Progenitor cell of endocrine pancreas (in vitro differentiated cells): ENCODE data around the gene VN1R5. TPM values are rescaled to one million over a fixed set of nuclear protein-coding genes. Genes with fewer than 3 reads are reported as not detected.

Source experiments
- DNase-seq: peaks from one replicate; pipeline ENCODE4 v3.0.0; 2021; ENCODE audit warnings: low spot score; ENCODE audit not compliant: unreplicated experiment
- H3K27ac Mint-ChIP-seq: 2 replicates; pipeline ENCODE4 v1.8.0; 2021; ENCODE audit warnings: mild to moderate bottlenecking, moderate library complexity, mixed read lengths
- H3K27me3 Mint-ChIP-seq: 2 replicates; pipeline ENCODE4 v1.8.0; 2021; ENCODE audit warnings: mixed read lengths
- H3K36me3 Mint-ChIP-seq: 2 replicates; pipeline ENCODE4 v1.8.0; 2022; ENCODE audit warnings: mixed read lengths; ENCODE audit not compliant: insufficient read depth
- H3K4me1 Mint-ChIP-seq: 2 replicates; pipeline ENCODE4 v1.8.0; 2021; ENCODE audit warnings: low read depth, mixed read lengths
- H3K4me3 Mint-ChIP-seq: 2 replicates; pipeline ENCODE4 v1.8.0; 2021; ENCODE audit warnings: low read depth, mild to moderate bottlenecking, moderate library complexity, mixed read lengths
- H3K9me3 Mint-ChIP-seq: 2 replicates; pipeline ENCODE4 v1.8.0; 2021; ENCODE audit warnings: low read depth, mixed read lengths
- CTCF ChIP-seq: fragments of 200-600 bp; sonication (generic); IDR thresholded peaks from one replicate; pipeline ENCODE4 v1.5.0; 2021; ENCODE audit warnings: antibody characterized with exemption, mild to moderate bottlenecking; ENCODE audit not compliant: unreplicated experiment
- total RNA-seq: library from RNA; stranded (reverse); gene quantifications from 2 replicates; pipeline ENCODE4 v1.2.1, GENCODE V29; 2021

VN1R5 gene
- total RNA-seq, 1 donor from 2014 or later, result not detected

DNA sequence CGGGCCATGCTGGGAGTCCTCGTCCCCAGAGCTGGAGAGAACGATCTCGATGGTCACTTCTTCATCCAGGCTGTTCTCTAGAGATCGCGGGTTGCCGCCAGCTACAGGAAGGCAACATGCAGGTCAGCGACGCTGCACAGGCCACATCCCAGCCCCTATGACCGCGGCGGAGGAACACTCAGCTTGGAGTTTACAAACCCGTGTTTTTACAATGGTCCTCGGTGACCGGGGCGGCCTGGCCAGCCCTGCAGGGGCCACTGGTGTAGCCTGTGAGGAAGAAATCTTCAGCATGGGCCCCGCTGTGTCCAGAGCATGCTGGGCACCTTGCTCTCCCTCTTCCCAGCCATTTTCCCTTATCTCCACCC, 45.3 kb downstream of the VN1R5 start:
- peaks cover 41% of the 10 kb centered on the region for H3K36me3 Mint-ChIP-seq
- H3K9me3 Mint-ChIP-seq, result no peaks in the 10 kb centered on the region
- no peaks in the 10 kb centered on the region for H3K4me1 Mint-ChIP-seq
- no peak overlapping the region for H3K27ac Mint-ChIP-seq
- no peak for DNase-seq
- no peak overlapping the region for H3K4me3 Mint-ChIP-seq
- H3K27me3 Mint-ChIP-seq, result no peaks in the 10 kb centered on the region
- TF ChIP-seq CTCF, result no peak

- Mint-ChIP-seq H3K36me3 (peaks cover 44% of the 10 kb centered on the region), H3K4me3 (no peak overlapping the region), H3K9me3 (no peaks in the 10 kb centered on the region), H3K27ac (no peak overlapping the region), H3K4me1 (no peaks in the 10 kb centered on the region), H3K27me3 (no peaks in the 10 kb centered on the region)
- DNase-seq, result no peak
- TF ChIP-seq CTCF, result no peak
Measured at GRCh38 chr1:247303216-247303615, 47.3 kb downstream of the VN1R5 start.

GRCh38 chr1:247304031-247304430, 48.2 kb downstream of the VN1R5 start:
- H3K27me3 Mint-ChIP-seq, result no peaks in the 10 kb centered on the region
- peaks cover 44% of the 10 kb centered on the region for H3K36me3 Mint-ChIP-seq
- no peak overlapping the region for H3K27ac Mint-ChIP-seq
- no peaks in the 10 kb centered on the region for H3K4me1 Mint-ChIP-seq
- TF ChIP-seq CTCF, result no peak
- H3K4me3 Mint-ChIP-seq, result no peak overlapping the region
- DNase-seq, result no peak
- H3K9me3 Mint-ChIP-seq, result no peaks in the 10 kb centered on the region

Other genes with a start within 250 kb of the VN1R5 start
- 14.2 and 15.1 TPM in 2 replicates for gene ZNF695, start 248.0 kb upstream of the VN1R5 start, total RNA-seq
- 13.0 and 13.7 TPM in 2 replicates for gene ZNF670, start 177.3 kb upstream of the VN1R5 start, total RNA-seq
- gene ZNF669, start 151.7 kb upstream of the VN1R5 start, total RNA-seq, result 19.7 and 21.8 TPM in 2 replicates
- 233 and 273 TPM in 2 replicates for gene ZNF124, start 84.1 kb upstream of the VN1R5 start, total RNA-seq
- 56.0 and 59.5 TPM in 2 replicates for gene ZNF496, start 75.8 kb downstream of the VN1R5 start, total RNA-seq
- gene NLRP3, start 160.1 kb downstream of the VN1R5 start, total RNA-seq, result 0.38 TPM in 1 of 2 replicates, not detected in the other
- not detected in 2 replicates for gene OR2B11, start 202.0 kb downstream of the VN1R5 start, total RNA-seq